Kidney glomerular epithelial cell (primary cell): ENCODE measurements around the gene STK32A.
"Not testable (repeated sequence)": the region's sequence is repeated elsewhere in the genome, so short reads cannot be mapped to it uniquely, and the experiment has no call there.

Source experiments
- DNase-seq: peaks from one replicate; lab custom pipeline; 2025; lab: John Stamatoyannopoulos, UW

The STK32A gene

DNA sequence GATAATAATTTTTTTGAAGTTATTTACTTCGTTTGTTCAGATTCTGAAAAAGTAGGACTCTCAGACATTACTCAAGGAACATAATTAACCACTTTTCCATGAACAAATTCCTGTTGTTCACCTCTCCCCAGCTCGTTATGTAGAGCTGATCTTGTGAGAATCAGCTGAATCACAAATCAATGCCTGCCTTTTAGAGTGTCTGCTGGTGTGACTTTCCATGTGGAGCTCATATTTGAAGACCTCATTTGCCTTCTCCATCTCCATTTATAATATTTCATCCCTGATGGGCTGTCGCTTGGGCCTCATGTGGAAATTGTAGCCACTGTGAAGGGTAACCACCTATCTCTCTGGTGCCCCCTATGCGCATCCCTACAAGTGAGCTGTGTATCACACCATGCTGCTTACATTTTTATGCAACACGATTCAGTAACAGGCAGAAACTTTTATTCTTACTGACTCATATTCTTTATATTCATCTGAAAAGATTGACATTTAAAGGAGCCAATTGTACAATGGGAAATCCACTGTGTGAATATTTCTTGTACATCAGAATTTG is 111.3 kb downstream of the STK32A start:
- DNase-seq, result no peak

GRCh38 chr5:147348046-147348445 is 113.2 kb downstream of the STK32A start:
- DNase-seq, result no peak

DNA sequence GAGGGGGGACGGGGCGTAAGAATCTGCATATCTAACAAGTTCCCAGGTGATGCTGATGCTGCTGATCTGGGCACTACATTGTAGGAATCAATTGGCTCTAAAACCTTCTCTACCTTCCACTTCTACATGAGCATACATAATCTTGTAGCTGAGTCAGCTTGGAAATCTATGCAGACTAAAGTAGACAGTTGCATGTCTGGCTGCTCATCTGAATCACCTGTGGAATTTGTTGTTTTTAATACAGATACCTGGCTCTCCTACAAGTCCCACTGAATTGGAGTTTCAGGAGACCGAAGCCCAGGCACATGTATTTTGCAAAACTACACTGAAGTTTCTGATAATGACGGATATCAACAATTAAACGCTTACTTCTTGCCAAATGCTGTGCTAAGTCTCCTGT is 113.6 kb downstream of the STK32A start:
- DNase-seq, result peak; percentile 30

- DNase-seq, result no peak
Measured at GRCh38 chr5:147349241-147349640, 114.4 kb downstream of the STK32A start.

GRCh38 chr5:147359101-147359500 is 124.3 kb downstream of the STK32A start:
- peak; percentile 53 for DNase-seq

DNA sequence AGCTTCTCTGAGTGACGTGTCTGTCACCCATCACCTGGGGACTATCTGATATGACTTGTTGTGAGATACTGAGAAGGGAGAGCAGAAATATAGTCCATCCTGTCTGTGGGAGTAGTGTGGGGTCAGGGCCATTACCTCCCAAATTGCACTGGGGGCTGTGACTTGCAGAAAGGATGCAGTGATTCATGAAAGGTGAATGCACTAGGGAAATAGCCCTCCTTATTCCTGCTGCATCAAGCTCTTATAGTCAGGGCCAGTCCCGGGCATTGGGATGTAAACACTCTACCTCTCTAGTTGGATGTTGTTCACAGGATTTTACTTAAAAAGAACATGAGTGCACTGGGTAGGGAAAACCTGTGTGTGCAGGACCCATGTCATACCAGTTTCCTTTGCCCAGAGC is 124.8 kb downstream of the STK32A start:
- peak; percentile 53 for DNase-seq

DNA sequence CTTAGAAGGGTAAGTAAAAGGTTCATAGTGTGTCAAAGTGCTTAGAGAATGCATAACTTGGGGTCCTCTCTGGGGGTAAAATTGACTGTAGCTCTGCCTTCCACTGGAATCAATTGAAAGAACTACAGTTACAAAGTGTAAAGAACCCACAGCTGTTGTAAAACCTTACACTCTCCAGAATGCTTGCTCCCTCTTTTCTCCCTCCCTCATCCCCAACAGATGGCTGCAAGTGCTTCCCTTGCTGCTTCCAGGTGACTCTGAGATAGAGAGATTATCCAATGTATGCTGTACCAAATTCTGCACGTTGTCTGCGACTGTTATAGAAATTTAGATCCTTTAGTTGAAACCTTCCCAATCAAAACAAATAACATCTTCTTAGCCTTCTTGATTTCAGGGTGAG is 126.0 kb downstream of the STK32A start:
- no peak for DNase-seq

DNA sequence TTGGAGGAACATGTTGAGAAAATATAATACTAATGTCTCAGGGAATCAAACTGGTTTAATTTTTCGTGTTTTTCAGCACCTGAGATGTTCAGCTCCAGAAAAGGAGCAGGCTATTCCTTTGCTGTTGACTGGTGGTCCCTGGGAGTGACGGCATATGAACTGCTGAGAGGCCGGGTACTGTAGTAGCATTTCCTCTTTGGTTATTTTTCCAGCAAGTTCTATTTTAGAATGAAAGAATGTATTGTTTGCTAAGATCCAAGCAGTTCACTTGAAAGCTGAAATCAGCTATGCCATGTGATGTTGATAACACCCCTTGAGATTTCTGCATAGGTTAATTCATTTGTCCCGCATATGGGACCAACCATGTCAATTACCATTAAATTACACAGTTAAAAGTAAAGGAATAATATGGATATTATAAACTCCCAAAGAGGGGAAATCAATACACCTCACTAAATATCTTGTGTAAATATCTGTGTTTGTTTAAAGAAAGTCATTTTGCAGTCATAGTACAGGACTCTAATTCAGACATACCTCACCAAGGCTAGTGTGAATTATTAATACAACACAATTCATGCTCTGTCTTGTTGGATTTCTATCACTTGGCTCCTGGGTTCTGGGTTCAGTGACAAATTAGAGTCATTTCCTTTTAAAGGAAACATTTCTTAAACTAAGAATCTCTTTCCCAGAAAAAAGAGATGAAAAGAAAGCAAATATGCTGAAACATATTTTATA is 126.8 kb downstream of the STK32A start:
- no peak for DNase-seq

GRCh38 chr5:147367381-147367780 is 132.6 kb downstream of the STK32A start:
- DNase-seq, result not testable (repeated sequence)

DNA sequence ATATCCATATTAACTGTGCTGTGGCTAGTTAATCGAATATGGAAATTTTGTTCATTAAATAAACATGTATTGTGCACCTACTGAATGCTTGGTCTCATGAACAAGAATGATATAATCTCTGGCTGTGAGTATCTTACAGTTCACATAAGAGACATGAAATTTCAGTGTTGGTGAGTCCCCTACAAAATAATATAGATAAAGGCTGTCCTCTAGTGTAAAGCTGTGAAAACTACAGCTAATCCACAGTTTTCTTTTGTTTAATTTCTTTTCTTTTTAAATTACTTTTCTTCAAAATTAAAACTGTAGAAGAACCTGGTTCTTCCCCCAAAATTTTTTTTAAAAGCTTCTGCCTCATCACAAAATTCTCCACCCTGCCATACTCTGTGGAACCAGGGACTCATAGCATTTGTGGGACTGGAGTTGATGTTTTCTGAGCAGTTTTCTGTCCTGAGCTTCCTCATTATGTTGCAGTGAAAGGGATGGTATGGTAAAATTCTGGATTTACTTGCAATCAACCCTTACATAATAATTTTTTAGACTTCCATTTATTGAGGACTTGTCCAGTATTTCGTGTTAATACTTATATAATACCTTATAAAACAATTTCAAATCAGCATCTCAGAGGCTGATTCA is 135.0 kb downstream of the STK32A start:
- DNase-seq, result peak; percentile 70

- DNase-seq, result no peak
Measured at GRCh38 chr5:147371290-147371689, 136.5 kb downstream of the STK32A start.

DNA sequence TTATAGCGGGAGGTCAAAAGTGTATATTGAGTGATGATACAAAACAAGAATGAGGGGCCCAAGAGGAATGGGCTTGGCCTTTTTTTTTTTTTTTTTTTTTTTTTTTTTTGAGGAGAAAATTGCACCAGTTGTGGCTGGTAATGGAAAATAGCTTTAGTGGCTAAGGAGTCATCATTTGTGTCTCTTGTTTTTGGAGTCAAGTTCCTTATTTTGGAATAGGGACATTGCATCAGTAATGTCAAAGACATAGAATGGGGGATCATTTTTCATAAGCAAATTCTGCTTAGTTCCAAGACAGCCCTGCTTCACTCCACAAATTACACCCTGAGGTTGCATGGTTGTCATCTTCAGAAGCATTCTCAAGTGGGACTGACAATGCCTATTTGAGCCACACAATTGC is 137.4 kb downstream of the STK32A start:
- DNase-seq, result no peak

DNA sequence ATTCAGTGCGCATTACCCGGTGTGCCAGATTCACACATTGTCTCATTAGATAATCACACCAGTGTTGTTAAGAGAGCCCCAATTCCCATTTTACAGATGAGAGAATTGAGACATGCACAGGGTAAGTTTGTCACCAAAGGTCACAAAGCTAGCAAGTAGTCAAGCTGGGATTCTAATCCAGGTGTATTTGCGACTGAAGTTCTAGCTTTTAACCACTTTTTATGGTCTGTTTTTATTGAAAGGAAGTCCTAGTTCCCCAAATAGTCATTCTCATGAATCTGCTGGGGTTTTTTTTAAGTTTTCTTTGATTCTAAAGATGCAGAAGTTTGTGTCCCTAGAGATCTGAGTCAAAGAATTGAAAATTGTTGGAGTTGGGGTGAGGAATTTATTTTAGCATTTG is 138.5 kb downstream of the STK32A start:
- no peak for DNase-seq

DNA sequence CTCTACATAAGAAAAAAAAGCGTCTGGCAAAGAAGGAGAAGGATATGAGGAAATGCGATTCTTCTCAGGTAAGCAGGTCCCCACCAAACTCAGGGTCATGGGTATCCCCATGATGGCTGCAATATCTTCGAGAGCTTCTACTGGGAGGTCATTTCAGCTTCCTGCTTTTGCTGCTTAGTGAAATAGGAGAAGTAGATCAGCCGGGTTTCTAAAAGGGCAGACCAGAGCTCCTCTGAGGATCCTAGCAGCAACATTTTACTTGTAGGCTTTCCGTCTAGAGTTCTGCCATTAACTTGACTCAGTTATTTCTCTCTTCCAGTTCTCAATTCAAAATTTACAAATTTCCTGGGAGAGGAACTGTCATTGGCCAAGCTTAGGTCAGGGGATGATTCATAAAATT is 140.3 kb downstream of the STK32A start:
- no peak for DNase-seq

GRCh38 chr5:147377682-147378081 is 142.9 kb downstream of the STK32A start:
- DNase-seq, result no peak

DNA sequence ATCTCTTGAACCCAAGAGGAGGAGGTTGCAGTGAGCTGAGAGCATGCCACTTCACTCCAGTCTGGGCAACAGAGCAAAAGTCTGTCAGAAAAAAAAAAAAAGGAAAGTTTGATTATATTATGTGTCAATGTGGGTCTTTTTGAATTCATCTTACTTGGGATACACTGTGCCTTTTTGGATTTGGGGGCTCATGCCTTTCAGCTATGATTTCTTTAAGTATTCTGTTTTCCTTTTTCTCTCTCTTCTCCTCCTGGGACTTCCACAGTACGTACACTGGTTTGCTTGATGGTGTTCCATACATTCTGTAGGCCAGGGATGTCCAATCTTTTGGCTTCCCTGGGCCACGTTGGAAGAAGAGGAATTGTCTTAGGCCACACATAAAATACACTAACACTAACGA is 146.7 kb downstream of the STK32A start:
- no peak for DNase-seq

- DNase-seq, result no peak
Measured at GRCh38 chr5:147382776-147383175, 147.9 kb downstream of the STK32A start.

GRCh38 chr5:147384346-147385193 is 149.7 kb downstream of the STK32A start:
- no peak for DNase-seq

GRCh38 chr5:147387109-147387508 is 152.3 kb downstream of the STK32A start:
- no peak for DNase-seq

- DNase-seq, result no peak
Measured at GRCh38 chr5:147388184-147389108, 153.6 kb downstream of the STK32A start.

DNA sequence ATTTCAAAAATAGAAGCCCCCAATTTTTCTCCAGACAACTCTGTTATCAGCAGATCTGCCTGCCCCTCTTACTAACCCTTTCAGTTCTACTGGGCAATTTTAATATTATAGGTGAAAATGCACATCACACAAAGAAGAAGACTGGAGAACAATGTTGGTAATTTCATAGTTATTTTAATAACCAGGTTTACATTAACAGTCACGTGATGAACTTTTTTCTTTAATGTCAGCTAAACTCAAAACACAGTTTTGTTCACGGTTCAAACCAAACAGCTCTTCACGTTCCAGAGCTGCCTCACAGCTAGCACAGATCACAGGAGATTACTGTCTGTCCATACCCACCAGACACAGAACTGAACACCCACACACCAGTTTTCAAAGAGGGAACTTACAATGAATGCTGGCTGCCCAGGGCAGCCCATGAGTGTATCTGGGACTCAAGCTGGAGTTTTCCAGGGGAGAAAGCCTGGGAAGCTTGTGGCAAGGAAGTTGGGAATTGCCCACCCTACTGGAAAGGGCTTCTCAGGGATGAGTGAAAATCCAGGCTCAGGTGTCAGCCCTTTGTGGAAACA is 155.9 kb downstream of the STK32A start:
- no peak for DNase-seq
